ENCODE data around the gene RAET1E.
"Not testable (repeated sequence)": the region's sequence is repeated elsewhere in the genome, so short reads cannot be mapped to it uniquely, and the experiment has no call there.

RAET1E gene

DNA sequence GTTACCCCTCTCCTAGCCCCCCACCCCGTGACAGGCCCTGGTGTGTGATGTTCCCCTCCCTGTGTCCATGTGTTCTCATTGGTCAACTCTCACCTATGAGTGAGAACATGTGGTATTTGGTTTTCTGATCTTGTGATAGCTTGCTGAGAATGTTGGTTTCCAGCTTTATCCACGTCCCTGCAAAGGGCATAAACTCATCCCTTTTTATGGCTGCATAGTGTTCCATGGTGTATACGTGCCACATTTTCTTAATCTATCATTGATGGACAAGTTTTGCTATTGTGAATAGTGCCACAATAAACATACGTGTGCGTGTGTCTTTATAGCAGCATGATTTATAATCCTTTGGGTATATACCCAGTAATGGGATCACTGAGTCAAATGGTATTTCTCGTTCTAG is 6.0 kb downstream of the RAET1E start:
- H3K9me3 ChIP-seq (ENCODE audit: control insufficient read depth, low read length); H3K4me1 ChIP-seq (ENCODE audit: control insufficient read depth, insufficient read depth, low read length, poor library complexity, severe bottlenecking); H3K27ac ChIP-seq (ENCODE audit: insufficient read depth, low read length, poor library complexity, severe bottlenecking); H3K4me3 ChIP-seq (ENCODE audit: insufficient read depth, low read depth, low read length, poor library complexity, severe bottlenecking); H3K36me3 ChIP-seq (ENCODE audit: control insufficient read depth, insufficient read depth, low read length); DNase-seq; H3K27me3 ChIP-seq (replicated peaks; ENCODE audit: control insufficient read depth, insufficient read depth, low read length, poor library complexity, severe bottlenecking): not testable (repeated sequence)

DNA sequence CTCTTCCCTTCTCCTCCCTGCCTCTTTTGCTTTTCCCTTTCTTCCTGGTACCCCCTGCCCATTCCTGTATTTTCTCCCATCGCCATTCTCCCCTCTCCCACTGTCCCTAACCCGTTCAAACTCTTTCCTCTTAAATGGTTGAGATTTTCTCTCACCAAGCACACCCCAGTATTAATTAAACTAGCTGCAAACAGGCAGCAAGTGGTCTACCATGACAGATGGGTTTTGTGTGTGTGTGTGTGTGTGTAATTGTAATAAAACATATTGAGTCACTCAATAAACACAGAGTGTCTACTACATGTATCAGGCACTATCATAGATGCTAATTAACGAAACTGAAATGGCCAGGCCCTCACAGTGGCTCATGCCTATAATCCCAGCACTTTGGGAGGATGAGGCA is 6.7 kb downstream of the RAET1E start:
- Histone ChIP-seq H3K27me3 (replicated peaks; ENCODE audit: control insufficient read depth, insufficient read depth, low read length, poor library complexity, severe bottlenecking) (no peaks in the 10 kb centered on the region), H3K4me1 (ENCODE audit: control insufficient read depth, insufficient read depth, low read length, poor library complexity, severe bottlenecking) (peaks cover 3% of the 10 kb centered on the region), H3K36me3 (ENCODE audit: control insufficient read depth, insufficient read depth, low read length) (no peaks in the 10 kb centered on the region), H3K9me3 (ENCODE audit: control insufficient read depth, low read length) (no peaks in the 10 kb centered on the region), H3K4me3 (ENCODE audit: insufficient read depth, low read depth, low read length, poor library complexity, severe bottlenecking) (no peak overlapping the region), H3K27ac (ENCODE audit: insufficient read depth, low read length, poor library complexity, severe bottlenecking) (no peak overlapping the region)
- DNase-seq = no peak

DNA sequence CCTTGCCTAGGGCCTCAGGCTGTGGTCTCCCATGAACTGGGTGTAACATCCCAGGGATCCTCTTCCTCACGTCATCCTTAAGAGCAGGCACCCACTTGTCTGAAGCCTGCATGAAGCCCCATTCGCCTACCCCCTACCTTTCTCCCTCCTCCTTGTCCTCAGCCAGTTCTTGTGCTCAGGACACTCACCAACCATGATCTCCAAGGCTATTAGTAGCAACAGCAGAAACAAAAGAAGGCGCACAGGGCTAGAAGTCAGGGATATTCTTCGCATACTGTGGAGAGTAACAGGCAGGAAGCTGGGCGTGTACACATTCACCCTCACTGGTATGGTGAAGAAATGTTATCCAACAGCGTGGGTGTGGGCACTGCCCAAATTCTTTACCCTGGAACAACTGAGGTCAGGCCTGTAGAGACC is 7.3 kb downstream of the RAET1E start:
- Histone ChIP-seq H3K4me3 (ENCODE audit: insufficient read depth, low read depth, low read length, poor library complexity, severe bottlenecking) (no peak overlapping the region), H3K27ac (ENCODE audit: insufficient read depth, low read length, poor library complexity, severe bottlenecking) (no peak overlapping the region)
- DNase-seq = no peak

DNA sequence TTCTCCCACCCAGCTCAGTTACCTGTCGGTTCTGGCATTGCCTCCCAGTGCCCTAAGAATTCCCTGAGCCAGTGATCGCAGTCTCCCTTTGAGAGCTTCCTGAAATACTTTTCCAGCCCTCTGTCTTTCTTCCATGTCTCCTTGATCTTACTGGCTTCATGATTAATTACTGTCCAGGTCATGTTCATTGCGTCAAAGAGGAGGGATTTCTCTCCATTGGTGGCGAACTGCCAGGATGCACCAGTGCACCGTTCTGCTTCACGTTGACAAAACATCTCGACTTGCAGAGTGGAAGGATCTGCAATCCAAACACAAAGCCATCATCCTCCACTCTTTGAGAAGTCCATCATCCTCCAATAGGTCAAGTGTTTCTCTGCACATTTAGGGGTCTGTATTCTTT is 8.6 kb downstream of the RAET1E start:
- no peaks in the 10 kb centered on the region for H3K9me3 ChIP-seq (ENCODE audit: control insufficient read depth, low read length)
- H3K4me3 ChIP-seq (ENCODE audit: insufficient read depth, low read depth, low read length, poor library complexity, severe bottlenecking) = no peak overlapping the region
- H3K27me3 ChIP-seq (replicated peaks; ENCODE audit: control insufficient read depth, insufficient read depth, low read length, poor library complexity, severe bottlenecking) = no peaks in the 10 kb centered on the region
- H3K4me1 ChIP-seq (ENCODE audit: control insufficient read depth, insufficient read depth, low read length, poor library complexity, severe bottlenecking) = no peaks in the 10 kb centered on the region
- H3K36me3 ChIP-seq (ENCODE audit: control insufficient read depth, insufficient read depth, low read length) = no peaks in the 10 kb centered on the region
- no peak overlapping the region for H3K27ac ChIP-seq (ENCODE audit: insufficient read depth, low read length, poor library complexity, severe bottlenecking)
- DNase-seq = no peak

More for the DNA sequence above, 7.3 kb downstream of the RAET1E start:
- no peaks in the 10 kb centered on the region for H3K27me3 ChIP-seq (replicated peaks; ENCODE audit: control insufficient read depth, insufficient read depth, low read length, poor library complexity, severe bottlenecking)
- peaks cover under 1% of the 10 kb centered on the region for H3K4me1 ChIP-seq (ENCODE audit: control insufficient read depth, insufficient read depth, low read length, poor library complexity, severe bottlenecking)
- no peaks in the 10 kb centered on the region for H3K9me3 ChIP-seq (ENCODE audit: control insufficient read depth, low read length)
- no peaks in the 10 kb centered on the region for H3K36me3 ChIP-seq (ENCODE audit: control insufficient read depth, insufficient read depth, low read length)

DNA sequence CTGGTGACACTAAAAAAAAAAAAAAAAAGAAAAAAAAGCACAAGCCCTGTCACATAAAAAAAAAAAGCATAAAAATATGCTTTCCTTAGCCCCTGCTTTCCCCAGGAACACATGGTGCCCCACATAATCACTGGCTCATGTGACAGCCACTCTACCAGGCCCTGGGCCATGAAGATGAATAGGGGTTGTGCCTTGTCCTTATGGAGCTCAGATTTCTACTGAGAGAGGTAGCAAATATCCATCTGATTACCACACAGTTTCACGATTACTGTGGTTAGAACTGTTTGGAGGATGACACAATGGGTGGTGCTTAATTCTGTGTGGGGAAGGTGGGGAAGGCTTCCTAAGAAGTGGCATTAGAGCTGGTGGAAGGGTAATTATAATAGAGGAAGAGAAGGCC is 9.3 kb downstream of the RAET1E start:
- H3K9me3 ChIP-seq (ENCODE audit: control insufficient read depth, low read length) = no peaks in the 10 kb centered on the region
- DNase-seq = no peak
- H3K36me3 ChIP-seq (ENCODE audit: control insufficient read depth, insufficient read depth, low read length) = no peaks in the 10 kb centered on the region
- H3K4me1 ChIP-seq (ENCODE audit: control insufficient read depth, insufficient read depth, low read length, poor library complexity, severe bottlenecking) = no peaks in the 10 kb centered on the region
- H3K27ac ChIP-seq (ENCODE audit: insufficient read depth, low read length, poor library complexity, severe bottlenecking) = no peak overlapping the region
- H3K27me3 ChIP-seq (replicated peaks; ENCODE audit: control insufficient read depth, insufficient read depth, low read length, poor library complexity, severe bottlenecking) = no peaks in the 10 kb centered on the region
- H3K4me3 ChIP-seq (ENCODE audit: insufficient read depth, low read depth, low read length, poor library complexity, severe bottlenecking) = no peak overlapping the region

DNA sequence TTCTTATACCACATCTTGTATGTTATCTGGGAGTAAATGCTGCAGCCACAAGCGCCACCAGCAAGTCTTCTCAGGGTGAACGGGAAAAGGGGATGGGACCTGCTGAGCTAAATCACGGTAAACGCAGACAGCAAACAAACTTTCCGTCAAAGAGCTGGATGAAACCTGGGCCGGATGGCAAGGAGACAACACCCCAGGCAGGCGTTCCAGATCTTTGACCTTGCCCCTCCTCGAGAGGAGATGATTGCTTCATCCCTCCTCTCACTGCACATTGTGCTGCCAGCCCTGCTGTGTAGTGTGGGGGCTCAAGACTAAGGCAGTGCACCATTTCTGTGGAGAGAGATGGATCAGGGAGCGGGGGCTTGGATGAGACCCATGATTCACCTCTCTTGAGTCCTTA is 9.8 kb downstream of the RAET1E start:
- Histone ChIP-seq H3K9me3 (ENCODE audit: control insufficient read depth, low read length) (no peaks in the 10 kb centered on the region), H3K4me3 (ENCODE audit: insufficient read depth, low read depth, low read length, poor library complexity, severe bottlenecking) (no peak overlapping the region), H3K27me3 (replicated peaks; ENCODE audit: control insufficient read depth, insufficient read depth, low read length, poor library complexity, severe bottlenecking) (no peaks in the 10 kb centered on the region), H3K4me1 (ENCODE audit: control insufficient read depth, insufficient read depth, low read length, poor library complexity, severe bottlenecking) (no peaks in the 10 kb centered on the region), H3K27ac (ENCODE audit: insufficient read depth, low read length, poor library complexity, severe bottlenecking) (no peak overlapping the region), H3K36me3 (ENCODE audit: control insufficient read depth, insufficient read depth, low read length) (no peaks in the 10 kb centered on the region)
- no peak for DNase-seq

DNA sequence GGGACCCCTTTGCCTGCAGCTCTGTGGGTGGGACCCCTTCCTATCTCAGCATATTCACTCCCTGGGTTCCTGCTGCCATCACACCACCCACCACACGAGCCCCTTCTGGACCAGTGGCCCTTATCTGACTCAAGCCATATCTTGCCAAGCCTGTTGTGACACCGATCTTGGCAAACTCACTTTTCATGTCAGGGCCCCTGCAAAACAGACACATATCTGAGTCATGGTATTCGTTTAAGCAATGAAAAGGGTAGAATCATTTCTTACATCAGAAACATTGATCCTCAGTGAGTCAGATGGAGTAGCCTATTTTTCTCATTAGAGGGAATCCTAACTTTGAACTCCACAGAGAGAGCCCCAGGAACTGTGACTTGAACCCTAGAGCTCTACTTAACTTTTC is 10.6 kb downstream of the RAET1E start:
- no peaks in the 10 kb centered on the region for H3K27me3 ChIP-seq (replicated peaks; ENCODE audit: control insufficient read depth, insufficient read depth, low read length, poor library complexity, severe bottlenecking)
- no peak overlapping the region for H3K27ac ChIP-seq (ENCODE audit: insufficient read depth, low read length, poor library complexity, severe bottlenecking)
- no peaks in the 10 kb centered on the region for H3K4me1 ChIP-seq (ENCODE audit: control insufficient read depth, insufficient read depth, low read length, poor library complexity, severe bottlenecking)
- H3K9me3 ChIP-seq (ENCODE audit: control insufficient read depth, low read length) = no peaks in the 10 kb centered on the region
- DNase-seq = no peak
- H3K4me3 ChIP-seq (ENCODE audit: insufficient read depth, low read depth, low read length, poor library complexity, severe bottlenecking) = no peak overlapping the region
- no peaks in the 10 kb centered on the region for H3K36me3 ChIP-seq (ENCODE audit: control insufficient read depth, insufficient read depth, low read length)

DNA sequence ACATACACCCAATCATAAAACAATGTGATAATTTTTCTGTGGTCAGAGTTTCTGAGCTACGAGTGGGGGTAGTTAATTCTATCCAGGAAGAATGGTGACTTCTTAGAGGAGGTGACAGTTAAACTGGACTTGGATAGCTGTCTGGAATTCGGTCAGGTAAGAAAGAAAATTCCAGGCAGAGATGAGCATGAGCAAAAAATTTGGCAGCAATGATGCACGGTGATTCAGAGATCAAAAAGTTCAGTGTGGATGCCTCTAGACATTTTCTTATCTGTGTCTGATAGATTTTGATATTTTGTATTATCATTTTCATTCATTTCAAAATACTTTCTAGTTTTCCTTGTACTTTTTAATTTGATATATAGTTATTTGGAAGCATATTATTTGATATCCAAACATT is 12.0 kb downstream of the RAET1E start:
- Histone ChIP-seq H3K9me3 (ENCODE audit: control insufficient read depth, low read length) (no peaks in the 10 kb centered on the region), H3K4me1 (ENCODE audit: control insufficient read depth, insufficient read depth, low read length, poor library complexity, severe bottlenecking) (no peaks in the 10 kb centered on the region), H3K27ac (ENCODE audit: insufficient read depth, low read length, poor library complexity, severe bottlenecking) (no peak overlapping the region), H3K4me3 (ENCODE audit: insufficient read depth, low read depth, low read length, poor library complexity, severe bottlenecking) (no peak overlapping the region), H3K36me3 (ENCODE audit: control insufficient read depth, insufficient read depth, low read length) (no peaks in the 10 kb centered on the region), H3K27me3 (replicated peaks; ENCODE audit: control insufficient read depth, insufficient read depth, low read length, poor library complexity, severe bottlenecking) (no peaks in the 10 kb centered on the region)
- DNase-seq = no peak

DNA sequence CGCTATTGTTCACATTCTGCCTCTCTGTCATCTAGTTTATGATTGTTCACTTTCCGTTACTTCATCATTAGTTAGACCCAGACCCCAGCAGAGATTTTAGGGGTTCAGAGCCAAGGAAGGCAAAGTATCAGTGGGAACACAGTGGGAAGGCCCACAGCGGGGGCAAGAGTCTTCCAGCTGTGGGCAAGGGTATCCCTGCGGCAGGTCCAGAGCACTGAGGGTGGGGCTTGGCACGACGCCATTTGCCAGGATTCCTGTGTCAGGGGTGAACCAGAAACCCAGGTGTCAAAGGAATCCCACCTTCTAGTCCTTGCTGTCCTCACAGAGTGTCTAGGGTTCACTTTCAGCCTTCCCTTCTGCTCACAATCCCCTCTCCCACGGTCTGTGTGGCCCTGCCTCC is 13.3 kb downstream of the RAET1E start:
- no peak for DNase-seq
- Histone ChIP-seq H3K4me1 (ENCODE audit: control insufficient read depth, insufficient read depth, low read length, poor library complexity, severe bottlenecking) (no peaks in the 10 kb centered on the region), H3K27me3 (replicated peaks; ENCODE audit: control insufficient read depth, insufficient read depth, low read length, poor library complexity, severe bottlenecking) (no peaks in the 10 kb centered on the region), H3K4me3 (ENCODE audit: insufficient read depth, low read depth, low read length, poor library complexity, severe bottlenecking) (no peak overlapping the region), H3K36me3 (ENCODE audit: control insufficient read depth, insufficient read depth, low read length) (no peaks in the 10 kb centered on the region), H3K27ac (ENCODE audit: insufficient read depth, low read length, poor library complexity, severe bottlenecking) (no peak overlapping the region), H3K9me3 (ENCODE audit: control insufficient read depth, low read length) (no peaks in the 10 kb centered on the region)

DNA sequence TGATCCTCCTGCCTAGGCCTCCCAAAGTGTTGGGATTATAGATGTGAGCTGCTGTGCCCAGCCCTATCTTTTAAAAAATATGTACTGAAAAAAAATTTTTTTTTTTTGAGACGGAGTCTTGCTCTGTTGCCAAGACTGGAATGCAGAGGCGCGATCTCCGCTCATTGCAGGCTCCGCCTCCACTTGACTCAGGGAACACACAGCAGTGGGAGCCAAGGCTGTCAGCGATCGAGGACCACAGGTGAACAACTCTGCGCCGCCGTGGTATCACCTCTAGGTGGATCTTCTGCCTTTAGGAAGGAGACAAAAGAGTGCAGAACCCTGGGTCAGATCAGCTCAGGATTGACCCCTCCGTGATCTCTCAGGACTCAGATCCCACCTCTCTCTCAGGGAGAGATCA is 13.7 kb downstream of the RAET1E start:
- no peak for DNase-seq
- Histone ChIP-seq H3K4me1 (ENCODE audit: control insufficient read depth, insufficient read depth, low read length, poor library complexity, severe bottlenecking) (no peaks in the 10 kb centered on the region), H3K27ac (ENCODE audit: insufficient read depth, low read length, poor library complexity, severe bottlenecking) (no peak overlapping the region)

DNA sequence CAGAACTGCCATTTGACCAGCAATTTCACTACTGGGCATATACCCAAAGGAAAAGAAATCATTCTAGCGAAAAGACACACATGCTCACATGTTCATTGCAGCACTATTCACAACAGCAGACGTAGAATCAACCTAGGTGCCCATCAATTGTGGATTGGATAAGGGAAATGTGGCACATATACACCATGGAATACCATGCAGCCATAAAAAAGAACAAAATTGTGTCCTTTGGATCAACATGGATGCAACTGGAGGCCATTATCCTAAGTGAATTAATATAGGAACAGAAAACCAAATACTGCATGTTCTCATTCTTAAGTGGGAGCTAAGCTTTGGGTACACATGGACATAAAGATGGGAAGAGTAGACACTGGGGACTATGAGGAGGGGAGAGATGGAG is 16.1 kb downstream of the RAET1E start:
- Histone ChIP-seq H3K9me3 (ENCODE audit: control insufficient read depth, low read length) (no peaks in the 10 kb centered on the region), H3K27me3 (replicated peaks; ENCODE audit: control insufficient read depth, insufficient read depth, low read length, poor library complexity, severe bottlenecking) (no peaks in the 10 kb centered on the region), H3K4me1 (ENCODE audit: control insufficient read depth, insufficient read depth, low read length, poor library complexity, severe bottlenecking) (no peaks in the 10 kb centered on the region), H3K27ac (ENCODE audit: insufficient read depth, low read length, poor library complexity, severe bottlenecking) (no peak overlapping the region), H3K4me3 (ENCODE audit: insufficient read depth, low read depth, low read length, poor library complexity, severe bottlenecking) (no peak overlapping the region), H3K36me3 (ENCODE audit: control insufficient read depth, insufficient read depth, low read length) (no peaks in the 10 kb centered on the region)
- DNase-seq = no peak

More for the DNA sequence above, 13.7 kb downstream of the RAET1E start:
- Histone ChIP-seq H3K36me3 (ENCODE audit: control insufficient read depth, insufficient read depth, low read length) (no peaks in the 10 kb centered on the region), H3K9me3 (ENCODE audit: control insufficient read depth, low read length) (no peaks in the 10 kb centered on the region), H3K27me3 (replicated peaks; ENCODE audit: control insufficient read depth, insufficient read depth, low read length, poor library complexity, severe bottlenecking) (no peaks in the 10 kb centered on the region), H3K4me3 (ENCODE audit: insufficient read depth, low read depth, low read length, poor library complexity, severe bottlenecking) (no peak overlapping the region)

All from effector memory CD4-positive, alpha-beta T cell (primary cell).